HG03097 (cell line): ENCODE measurements around the gene ZFYVE26.

Experiments
- ATAC-seq: cut with Tn5 transposase; IDR thresholded peaks from one replicate; pipeline ENCODE4 v1.9.1; 2021; ENCODE audit not compliant: unreplicated experiment, low FRiP score

The ZFYVE26 gene

GRCh38 chr14:67817750-67818438 is 1.5 kb upstream of the ZFYVE26 start:
- no peak for ATAC-seq

GRCh38 chr14:67815573-67816225 is 691 bp downstream of the ZFYVE26 start:
- no peak for ATAC-seq

- ATAC-seq = no peak
Measured at GRCh38 chr14:67814821-67815220, 1.6 kb downstream of the ZFYVE26 start.

GRCh38 chr14:67806246-67806645 is 10.1 kb downstream of the ZFYVE26 start:
- ATAC-seq = no peak

GRCh38 chr14:67800743-67801142 is 15.6 kb downstream of the ZFYVE26 start:
- no peak for ATAC-seq

GRCh38 chr14:67798731-67799130 is 17.7 kb downstream of the ZFYVE26 start:
- no peak for ATAC-seq

GRCh38 chr14:67787673-67788072 is 28.7 kb downstream of the ZFYVE26 start:
- no peak for ATAC-seq

GRCh38 chr14:67785270-67786109 is 30.9 kb downstream of the ZFYVE26 start:
- ATAC-seq = no peak

- no peak for ATAC-seq
Measured at GRCh38 chr14:67784244-67784823, 32.1 kb downstream of the ZFYVE26 start.

- ATAC-seq = no peak
Measured at GRCh38 chr14:67782090-67782489, 34.3 kb downstream of the ZFYVE26 start.

GRCh38 chr14:67778792-67779191 is 37.6 kb downstream of the ZFYVE26 start:
- ATAC-seq = no peak

GRCh38 chr14:67776653-67777322 is 39.6 kb downstream of the ZFYVE26 start:
- ATAC-seq = no peak

- no peak for ATAC-seq
Measured at GRCh38 chr14:67773844-67774377, 42.5 kb downstream of the ZFYVE26 start.

- ATAC-seq = no peak
Measured at GRCh38 chr14:67768219-67768618, 48.2 kb downstream of the ZFYVE26 start.

GRCh38 chr14:67766035-67766680 is 50.2 kb downstream of the ZFYVE26 start:
- no peak for ATAC-seq

- ATAC-seq = no peak
Measured at GRCh38 chr14:67765192-67765834, 51.1 kb downstream of the ZFYVE26 start.

- ATAC-seq = no peak
Measured at GRCh38 chr14:67764496-67764895, 51.9 kb downstream of the ZFYVE26 start.

- ATAC-seq = no peak
Measured at GRCh38 chr14:67763158-67763822, 53.1 kb downstream of the ZFYVE26 start.

GRCh38 chr14:67762051-67762450 is 54.3 kb downstream of the ZFYVE26 start:
- no peak for ATAC-seq
